ENCODE results near the gene SLX4IP.

Gene SLX4IP

DNA sequence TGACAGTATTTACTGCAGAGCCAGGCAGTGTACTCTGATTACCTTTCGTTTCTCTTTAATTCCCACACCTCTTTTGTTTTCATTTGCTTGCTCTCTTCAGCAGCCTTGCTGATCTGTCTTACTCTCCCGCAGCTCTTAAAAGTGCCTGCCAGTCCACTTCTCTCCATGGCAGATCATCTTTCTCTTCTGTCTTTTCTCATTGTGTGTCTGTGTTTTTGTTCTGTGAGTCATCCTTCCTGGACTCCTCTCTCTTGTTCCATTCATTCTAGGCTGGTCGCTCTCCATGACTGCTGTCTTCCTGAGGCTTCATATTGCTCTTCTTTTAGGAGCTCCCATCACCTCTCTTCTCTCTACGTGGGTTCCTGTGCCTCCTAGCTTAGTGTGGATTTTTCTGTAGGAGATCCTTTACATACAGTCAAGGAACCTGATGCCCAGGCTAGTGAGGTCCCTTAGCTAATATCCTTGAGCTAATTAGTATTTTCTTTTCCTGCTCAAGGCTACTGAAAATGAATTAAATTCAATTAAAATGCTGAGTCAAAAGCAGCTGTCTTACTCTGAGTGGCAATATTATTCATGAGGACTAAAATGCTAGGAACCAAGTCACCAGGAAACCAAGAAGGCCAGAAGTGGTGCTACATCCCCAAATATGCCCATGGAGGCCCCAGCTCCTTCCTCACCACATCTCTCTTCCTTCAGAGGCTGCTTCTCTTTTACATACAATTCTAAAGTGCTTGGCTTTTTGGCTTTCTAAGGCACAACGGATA, 86.1 kb downstream of the SLX4IP start:
- peak; percentile 84 for DNase-seq
- TF ChIP-seq, protein P1, sequence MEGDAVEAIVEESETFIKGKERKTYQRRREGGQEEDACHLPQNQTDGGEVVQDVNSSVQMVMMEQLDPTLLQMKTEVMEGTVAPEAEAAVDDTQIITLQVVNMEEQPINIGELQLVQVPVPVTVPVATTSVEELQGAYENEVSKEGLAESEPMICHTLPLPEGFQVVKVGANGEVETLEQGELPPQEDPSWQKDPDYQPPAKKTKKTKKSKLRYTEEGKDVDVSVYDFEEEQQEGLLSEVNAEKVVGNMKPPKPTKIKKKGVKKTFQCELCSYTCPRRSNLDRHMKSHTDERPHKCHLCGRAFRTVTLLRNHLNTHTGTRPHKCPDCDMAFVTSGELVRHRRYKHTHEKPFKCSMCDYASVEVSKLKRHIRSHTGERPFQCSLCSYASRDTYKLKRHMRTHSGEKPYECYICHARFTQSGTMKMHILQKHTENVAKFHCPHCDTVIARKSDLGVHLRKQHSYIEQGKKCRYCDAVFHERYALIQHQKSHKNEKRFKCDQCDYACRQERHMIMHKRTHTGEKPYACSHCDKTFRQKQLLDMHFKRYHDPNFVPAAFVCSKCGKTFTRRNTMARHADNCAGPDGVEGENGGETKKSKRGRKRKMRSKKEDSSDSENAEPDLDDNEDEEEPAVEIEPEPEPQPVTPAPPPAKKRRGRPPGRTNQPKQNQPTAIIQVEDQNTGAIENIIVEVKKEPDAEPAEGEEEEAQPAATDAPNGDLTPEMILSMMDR (IDR thresholded peaks at IDR 0.05; ENCODE audit: low read depth, low read length, missing control alignments), result no peak
- no peak overlapping the region for H3K4me3 ChIP-seq (ENCODE audit: low read depth, low read length)
- no peaks in the 10 kb centered on the region for H3K36me3 ChIP-seq (replicated peaks)
- in situ Hi-C loops (cut with HindIII; ENCODE audit: low pct_ligation_motif_present, low sequenced_read_pairs), result no loop called here
- peak overlapping the region; percentile 59 for H3K27ac ChIP-seq
- H3K27me3 ChIP-seq (replicated peaks), result no peaks in the 10 kb centered on the region

DNA sequence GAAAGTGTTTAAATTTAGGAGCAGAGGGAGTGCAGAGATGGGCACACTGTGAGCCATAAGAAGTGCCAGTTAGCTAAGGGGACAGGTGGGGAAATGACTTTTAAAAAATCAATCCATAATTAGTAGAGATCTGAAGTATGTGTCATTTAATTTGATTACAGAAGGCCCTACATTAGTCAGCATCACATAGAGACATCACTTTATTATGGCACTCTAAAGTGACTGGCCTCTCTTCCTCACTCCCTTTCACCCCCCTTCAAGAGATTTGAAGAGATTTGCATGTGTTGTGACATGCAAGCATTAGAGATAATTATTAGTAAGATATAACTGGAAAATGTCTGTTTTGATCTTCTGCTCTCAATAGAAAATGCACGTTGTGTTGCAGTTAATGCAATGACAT, 86.7 kb downstream of the SLX4IP start:
- H3K27me3 ChIP-seq (replicated peaks), result no peaks in the 10 kb centered on the region
- TF ChIP-seq, protein P1 (IDR thresholded peaks at IDR 0.05; ENCODE audit: low read depth, low read length, missing control alignments), result no peak
- in situ Hi-C loops (cut with HindIII; ENCODE audit: low pct_ligation_motif_present, low sequenced_read_pairs), result no loop called here
- no peaks in the 10 kb centered on the region for H3K36me3 ChIP-seq (replicated peaks)
- H3K27ac ChIP-seq, result peak overlapping the region; percentile 59
- H3K4me3 ChIP-seq (ENCODE audit: low read depth, low read length), result no peak overlapping the region
- DNase-seq, result no peak

DNA sequence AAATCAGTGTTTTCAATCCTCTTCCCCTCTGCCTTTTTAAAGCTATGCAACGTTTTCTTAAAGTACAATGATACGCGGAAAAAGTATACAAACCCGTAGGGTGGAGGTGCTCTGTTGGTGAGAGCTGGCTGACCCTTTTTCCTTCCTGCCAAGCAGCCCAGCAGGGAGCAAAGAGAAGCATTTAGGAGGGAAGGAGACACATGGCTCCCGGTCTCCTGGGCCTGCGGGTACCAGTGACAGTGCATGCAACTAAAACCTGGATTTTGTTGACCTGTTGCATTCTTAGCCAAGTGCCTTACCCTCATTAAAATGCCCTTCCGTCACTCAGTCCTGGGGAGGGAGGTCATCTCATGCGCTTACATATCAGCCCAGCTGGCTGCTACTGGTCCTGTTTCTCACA, 87.2 kb downstream of the SLX4IP start:
- H3K27ac ChIP-seq, result no peak overlapping the region
- no peaks in the 10 kb centered on the region for H3K27me3 ChIP-seq (replicated peaks)
- DNase-seq, result no peak
- H3K4me3 ChIP-seq (ENCODE audit: low read depth, low read length), result no peak overlapping the region
- in situ Hi-C loops (cut with HindIII; ENCODE audit: low pct_ligation_motif_present, low sequenced_read_pairs), result no loop called here
- H3K36me3 ChIP-seq (replicated peaks), result no peaks in the 10 kb centered on the region
- TF ChIP-seq, protein P1 (IDR thresholded peaks at IDR 0.05; ENCODE audit: low read depth, low read length, missing control alignments), result no peak

DNA sequence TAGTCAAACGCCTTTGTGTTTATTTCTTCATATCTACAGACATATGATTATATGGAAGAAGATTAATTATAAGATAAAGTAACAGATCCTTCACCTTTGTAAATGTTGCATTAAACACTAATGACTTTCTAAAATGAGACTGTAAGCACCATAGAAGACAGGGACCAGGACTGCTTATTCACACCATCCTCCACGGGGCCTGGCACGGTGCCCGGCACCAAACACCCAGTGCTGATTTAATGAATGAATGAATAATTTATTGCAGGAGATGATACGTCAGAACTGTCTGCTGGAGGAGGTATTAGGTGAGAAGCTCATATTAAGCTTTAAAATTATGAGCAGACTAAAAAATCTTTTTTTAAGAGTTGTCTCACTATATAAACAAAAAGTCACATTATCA, 88.3 kb downstream of the SLX4IP start:
- Histone ChIP-seq H3K36me3 (replicated peaks) (no peaks in the 10 kb centered on the region), H3K27ac (no peak overlapping the region), H3K27me3 (replicated peaks) (no peaks in the 10 kb centered on the region), H3K4me3 (ENCODE audit: low read depth, low read length) (no peak overlapping the region)
- in situ Hi-C loops (cut with HindIII; ENCODE audit: low pct_ligation_motif_present, low sequenced_read_pairs), result no loop called here
- DNase-seq, result no peak
- TF ChIP-seq, protein P1 (IDR thresholded peaks at IDR 0.05; ENCODE audit: low read depth, low read length, missing control alignments), result no peak

DNA sequence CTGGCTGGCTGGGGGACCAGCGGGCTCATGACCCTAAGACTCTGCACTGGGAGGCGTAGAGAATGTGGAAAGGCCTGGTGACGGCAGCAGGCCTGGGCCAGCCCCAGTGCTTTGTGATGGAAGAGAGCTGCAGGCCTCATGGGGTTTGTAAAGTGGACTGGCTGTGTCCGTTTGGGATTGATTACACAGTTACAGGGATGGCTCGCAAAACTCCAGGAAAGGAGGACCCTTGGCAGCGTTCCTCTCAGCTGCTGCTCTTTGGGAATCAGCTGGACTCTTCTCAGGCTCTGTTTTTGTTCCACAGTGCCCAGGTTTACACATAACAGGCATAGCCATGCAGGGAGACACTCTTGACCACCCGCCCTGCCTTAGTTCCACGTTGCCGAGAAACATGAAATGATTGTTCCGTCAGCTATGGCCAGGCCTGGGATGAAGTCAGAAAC, 89.0 kb downstream of the SLX4IP start:
- TF ChIP-seq, protein P1 (IDR thresholded peaks at IDR 0.05; ENCODE audit: low read depth, low read length, missing control alignments), result no peak
- Histone ChIP-seq H3K27me3 (replicated peaks) (no peaks in the 10 kb centered on the region), H3K4me3 (ENCODE audit: low read depth, low read length) (no peak overlapping the region), H3K36me3 (replicated peaks) (no peaks in the 10 kb centered on the region), H3K27ac (peak overlapping the region; percentile 9)
- in situ Hi-C loops (cut with HindIII; ENCODE audit: low pct_ligation_motif_present, low sequenced_read_pairs), result no loop called here
- peak; percentile 38 for DNase-seq

DNA sequence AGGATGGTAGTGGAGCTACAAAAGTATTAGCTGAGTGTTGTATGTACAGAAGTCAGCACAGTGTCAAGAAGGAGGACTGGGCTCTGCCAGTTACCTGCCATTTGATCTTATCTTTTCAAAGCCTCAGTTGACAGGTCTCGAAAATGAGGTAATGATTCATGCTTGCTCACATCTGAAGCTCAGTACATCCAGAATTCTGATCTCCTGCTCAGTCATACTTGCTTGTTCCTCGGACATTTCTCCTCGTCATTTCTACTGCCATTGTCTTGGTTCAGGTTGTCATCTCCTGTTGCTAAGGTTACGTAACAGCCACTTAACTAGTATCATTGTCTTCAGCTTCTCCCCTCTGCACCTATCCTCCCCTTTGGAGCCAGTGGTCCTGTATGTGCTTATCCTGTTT, 89.5 kb downstream of the SLX4IP start:
- DNase-seq, result peak; percentile 61
- Histone ChIP-seq H3K27me3 (replicated peaks) (no peaks in the 10 kb centered on the region), H3K27ac (peak overlapping the region; percentile 9), H3K4me3 (ENCODE audit: low read depth, low read length) (no peak overlapping the region), H3K36me3 (replicated peaks) (no peaks in the 10 kb centered on the region)
- in situ Hi-C loops (cut with HindIII; ENCODE audit: low pct_ligation_motif_present, low sequenced_read_pairs), result no loop called here
- TF ChIP-seq, protein P1 (IDR thresholded peaks at IDR 0.05; ENCODE audit: low read depth, low read length, missing control alignments), result no peak
